Fibroblast of skin of left biceps (primary cell): ENCODE measurements around the gene ERCC4.
A peak's percentile ranks its signal among the peaks of the same experiment; 100 is the strongest.
"Not testable (repeated sequence)": the region's sequence is repeated elsewhere in the genome, so short reads cannot be mapped to it uniquely, and the experiment has no call there.

ENCODE experiments used
- DNase-seq, 2 experiments: peaks; one replicate each; pipeline ENCODE4 v3.0.0-alpha.2; 2013; ENCODE audit warnings: low read depth in 2 of 2

ERCC4 gene

DNA sequence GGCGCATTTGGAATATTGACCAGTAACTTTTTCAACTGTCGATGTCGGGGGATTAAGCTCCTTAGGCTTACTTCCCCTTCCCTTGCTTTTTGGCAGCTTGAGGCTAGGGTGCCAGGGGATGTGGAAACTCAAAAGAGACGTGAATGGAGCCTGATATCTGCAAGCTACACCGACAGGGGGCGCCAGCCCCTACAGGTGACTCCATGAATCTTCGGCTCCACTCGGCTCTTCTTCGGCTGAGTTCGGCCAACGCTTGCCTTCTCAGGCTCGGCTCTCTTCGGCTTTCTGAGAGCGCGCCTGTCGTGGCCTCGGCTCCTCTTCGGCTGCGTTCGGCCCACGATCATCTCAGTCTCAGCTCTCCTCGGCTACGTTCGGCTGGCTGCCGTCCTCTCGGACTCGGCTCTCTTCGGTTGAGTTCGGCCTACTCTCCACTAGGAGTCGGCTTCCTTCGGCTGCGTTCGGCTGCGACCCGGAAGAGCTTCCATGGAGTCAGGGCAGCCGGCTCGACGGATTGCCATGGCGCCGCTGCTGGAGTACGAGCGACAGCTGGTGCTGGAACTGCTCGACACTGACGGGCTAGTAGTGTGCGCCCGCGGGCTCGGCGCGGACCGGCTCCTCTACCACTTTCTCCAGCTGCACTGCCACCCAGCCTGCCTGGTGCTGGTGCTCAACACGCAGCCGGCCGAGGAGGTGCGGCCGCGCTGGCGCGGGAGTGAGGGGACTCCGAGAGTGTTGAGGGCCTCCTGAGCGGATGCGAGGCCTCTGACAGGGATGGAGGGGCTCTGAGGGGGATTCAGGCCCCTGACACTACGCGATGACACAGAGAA, at the start of gene ERCC4:
TSS of gene ERCC4 (plus strand) at position 472 of the 827 bp plus-strand sequence. CDS start at position 484, 12 bp downstream.
- DNase-seq: peak; percentile 97

GRCh38 chr16:13873835-13874438, 46.0 kb upstream of the ERCC4 start:
- no peak for DNase-seq

GRCh38 chr16:13875614-13876284, 44.2 kb upstream of the ERCC4 start:
- no peak for DNase-seq

DNA sequence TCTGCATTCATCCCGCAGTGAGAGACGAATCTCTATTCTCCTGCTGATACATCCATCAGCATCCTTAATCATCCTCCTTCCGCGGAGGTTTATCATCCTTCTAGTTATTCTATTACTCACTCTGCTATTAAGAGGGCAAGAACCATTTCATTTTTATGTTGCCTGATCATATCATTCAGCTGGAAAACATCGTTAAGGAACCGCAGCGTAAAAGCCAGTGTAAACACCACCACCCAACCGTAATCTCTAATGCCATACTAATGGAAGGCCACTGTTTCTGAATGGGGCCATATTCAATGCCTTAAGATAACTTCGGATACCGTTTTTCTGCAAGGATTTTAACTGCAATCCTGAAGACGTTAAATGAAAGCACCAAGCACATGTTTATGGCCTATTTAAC, 36.7 kb upstream of the ERCC4 start:
- no peak for DNase-seq

GRCh38 chr16:13883881-13884280, 36.1 kb upstream of the ERCC4 start:
- DNase-seq: no peak

GRCh38 chr16:13885700-13886099, 34.3 kb upstream of the ERCC4 start:
- DNase-seq: no peak

- DNase-seq: no peak
Measured at GRCh38 chr16:13886608-13887007, 33.3 kb upstream of the ERCC4 start.

DNA sequence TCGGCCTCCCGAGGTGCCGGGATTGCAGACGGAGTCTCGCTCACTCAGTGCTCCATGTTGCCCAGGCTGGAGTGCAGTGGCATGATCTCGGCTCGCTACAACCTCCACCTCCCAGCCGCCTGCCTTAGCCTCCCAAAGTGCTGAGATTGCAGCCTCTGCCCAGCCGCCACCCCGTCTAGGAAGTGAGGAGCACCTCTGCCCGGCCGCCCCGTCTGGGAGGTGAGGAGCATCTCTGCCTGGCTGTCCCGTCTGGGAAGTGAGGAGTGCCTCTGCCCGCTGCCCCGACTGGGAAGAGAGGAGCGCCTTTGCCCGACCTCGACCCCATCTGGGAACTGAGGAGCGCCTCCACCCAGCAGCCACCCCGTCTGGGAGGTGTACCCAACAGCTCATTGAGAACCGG, 30.6 kb upstream of the ERCC4 start:
- DNase-seq: not testable (repeated sequence)

DNA sequence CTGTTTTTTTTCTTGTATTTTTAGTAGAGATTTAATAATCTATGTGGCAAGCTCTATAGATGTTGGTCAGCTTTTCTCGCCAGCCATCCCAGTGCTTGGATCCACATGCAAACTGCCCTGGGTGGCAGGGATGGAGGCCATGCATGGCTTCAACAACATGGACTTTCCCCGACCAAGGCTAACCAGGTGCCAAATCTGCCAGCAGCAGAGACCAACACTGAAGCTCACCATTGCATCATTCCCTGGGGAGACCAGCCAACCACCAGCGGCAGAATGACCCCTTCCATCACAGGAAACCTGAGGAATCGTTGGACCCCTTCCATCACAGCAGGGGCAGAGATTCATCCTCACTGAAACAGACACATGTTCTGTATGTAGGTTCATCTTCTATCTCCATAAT, 27.7 kb upstream of the ERCC4 start:
- no peak for DNase-seq

DNA sequence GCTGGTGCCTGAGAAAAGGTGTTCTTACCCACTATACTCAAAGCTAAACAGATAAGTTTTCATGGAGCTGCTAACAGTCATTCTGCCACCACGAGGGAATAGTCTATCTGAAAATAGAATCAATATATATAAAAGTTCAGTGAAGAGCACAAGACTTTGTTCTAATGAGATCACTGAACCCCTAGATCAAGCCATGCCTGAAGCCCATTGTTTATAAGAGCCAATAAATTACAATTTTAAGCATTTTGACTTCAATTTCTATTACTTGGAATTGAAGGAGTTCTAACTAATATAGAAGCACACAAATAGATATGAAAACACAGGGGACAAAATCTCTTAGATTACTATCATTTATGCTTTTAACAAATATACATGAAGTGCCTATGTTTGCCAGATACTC, 24.4 kb upstream of the ERCC4 start:
- DNase-seq: no peak

GRCh38 chr16:13896543-13897182, 23.3 kb upstream of the ERCC4 start:
- no peak for DNase-seq

DNA sequence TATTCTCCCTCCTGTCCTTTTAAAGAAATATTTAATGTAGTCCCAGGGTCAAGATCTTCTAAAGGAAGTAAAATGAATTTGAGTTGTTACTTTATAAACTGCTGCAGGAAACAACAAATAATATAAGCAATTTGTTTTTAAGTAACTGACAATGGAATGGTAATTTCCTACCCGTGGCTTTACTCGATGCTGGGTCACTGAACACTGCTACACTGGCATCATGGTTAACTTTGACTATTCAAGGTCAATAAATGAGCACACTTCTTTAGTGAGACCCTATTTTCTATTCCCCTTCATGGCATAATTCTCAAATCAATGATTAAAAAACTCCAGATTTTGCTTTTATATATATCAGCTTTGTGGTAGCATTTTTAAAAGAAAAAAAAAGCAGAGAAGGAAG, 22.1 kb upstream of the ERCC4 start:
- no peak for DNase-seq

DNA sequence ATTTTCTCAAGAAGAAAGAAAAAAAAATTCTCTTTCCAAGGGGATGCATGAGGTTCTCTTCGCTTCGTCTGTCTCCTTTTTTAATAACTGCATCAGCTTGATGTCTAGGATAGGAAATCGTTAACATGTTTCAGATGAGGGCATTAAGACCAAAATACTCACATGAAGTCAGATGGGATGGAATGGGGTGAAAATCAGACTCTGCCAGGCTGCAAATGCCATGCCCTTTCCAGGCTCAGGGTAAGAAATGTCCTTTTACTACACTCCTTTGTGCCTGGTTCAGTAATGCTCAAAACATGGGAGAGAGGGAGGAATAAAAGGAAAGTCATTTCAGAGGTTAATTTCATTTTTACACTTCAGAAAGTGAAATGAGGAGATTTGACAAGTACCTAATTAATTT, 21.7 kb upstream of the ERCC4 start:
- DNase-seq: no peak

GRCh38 chr16:13902052-13902451, 17.9 kb upstream of the ERCC4 start:
- DNase-seq: no peak

DNA sequence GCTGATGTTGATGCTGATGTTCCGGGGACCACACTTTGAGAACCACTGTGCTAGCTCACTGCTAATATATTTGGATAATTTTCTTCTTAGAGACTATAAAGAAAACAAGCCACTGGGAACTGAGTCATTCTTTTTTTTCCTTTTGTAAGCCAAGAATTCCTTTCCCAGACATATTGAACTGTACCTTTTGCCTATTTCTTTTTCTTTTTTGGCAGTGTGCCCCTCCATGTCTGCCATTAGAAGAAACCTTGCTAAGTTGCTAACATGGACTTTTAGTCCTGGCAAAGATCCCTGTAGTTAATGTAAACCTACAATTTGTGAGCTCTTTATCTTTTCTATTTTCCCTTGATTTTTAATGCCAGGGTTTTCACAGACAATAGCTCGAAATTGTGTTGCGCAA, 17.3 kb upstream of the ERCC4 start:
- DNase-seq: peak; percentile 18 to 26

DNA sequence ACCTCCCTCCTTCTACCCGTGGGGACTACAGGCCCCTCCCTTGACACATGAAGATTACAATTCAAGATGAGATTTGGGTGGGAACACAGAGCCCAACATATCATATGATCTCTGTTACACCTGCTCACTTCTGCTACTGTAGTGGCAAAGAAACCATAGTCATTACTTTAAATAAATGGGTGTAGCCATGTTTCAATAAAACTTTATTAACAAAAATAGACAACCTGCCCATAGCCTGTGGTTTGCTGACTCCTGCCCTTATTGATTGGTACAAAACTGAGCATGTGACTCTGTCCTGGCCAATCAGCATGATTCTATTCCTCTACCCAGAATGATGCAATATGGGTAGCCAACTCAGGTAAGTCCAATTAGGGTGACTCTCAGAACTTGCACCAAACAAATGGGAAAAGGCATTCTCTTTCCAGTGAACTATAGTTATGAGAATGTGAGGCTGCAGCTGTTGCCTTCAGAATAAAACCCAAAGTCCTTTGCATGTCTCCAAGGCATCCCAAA, 15.7 kb upstream of the ERCC4 start:
- no peak for DNase-seq

- DNase-seq: not testable (repeated sequence)
Measured at GRCh38 chr16:13904822-13905221, 15.1 kb upstream of the ERCC4 start.

DNA sequence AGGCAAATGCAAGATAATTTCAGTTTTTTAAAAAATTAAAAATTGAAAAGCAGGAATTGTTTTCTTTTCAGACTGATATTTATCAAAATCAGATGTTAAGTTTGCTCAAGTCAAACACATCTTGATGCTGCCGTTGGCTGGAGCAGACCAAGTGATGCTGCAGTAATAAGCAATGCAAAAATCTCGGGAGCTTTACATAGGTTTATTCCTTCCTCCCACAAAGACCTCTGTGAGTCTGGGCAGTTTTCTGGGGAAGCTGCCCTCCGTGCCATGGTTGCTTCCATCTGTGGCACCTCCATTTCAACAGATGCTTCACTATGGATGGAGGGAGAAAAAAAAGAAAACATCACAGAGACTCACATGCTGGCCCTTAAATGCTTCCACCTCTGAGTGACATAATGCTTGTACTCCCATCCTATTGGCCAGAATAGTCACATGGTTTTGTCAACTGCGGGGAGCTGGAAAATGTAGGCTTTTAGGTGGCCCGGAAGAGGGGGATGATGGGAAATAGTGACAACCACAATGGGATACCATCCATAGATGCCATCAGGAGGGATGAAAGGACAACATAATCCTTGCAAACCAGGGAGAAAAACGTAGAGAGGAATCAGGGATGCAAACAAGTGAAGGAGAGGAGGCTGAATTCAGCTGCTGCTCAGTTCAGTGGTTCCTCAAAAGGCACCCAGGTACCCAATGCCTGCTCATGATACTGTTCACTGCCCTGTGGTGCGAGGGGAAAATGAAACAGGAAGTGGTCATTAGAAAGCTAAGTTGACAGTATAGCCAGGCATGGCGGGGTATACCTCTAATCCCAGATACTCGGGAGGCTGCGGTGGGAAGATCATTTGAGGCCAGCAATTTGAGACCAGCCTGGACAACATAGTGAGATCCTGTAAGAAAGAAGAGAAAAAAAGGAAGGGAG, 13.5 kb upstream of the ERCC4 start:
- no peak for DNase-seq

DNA sequence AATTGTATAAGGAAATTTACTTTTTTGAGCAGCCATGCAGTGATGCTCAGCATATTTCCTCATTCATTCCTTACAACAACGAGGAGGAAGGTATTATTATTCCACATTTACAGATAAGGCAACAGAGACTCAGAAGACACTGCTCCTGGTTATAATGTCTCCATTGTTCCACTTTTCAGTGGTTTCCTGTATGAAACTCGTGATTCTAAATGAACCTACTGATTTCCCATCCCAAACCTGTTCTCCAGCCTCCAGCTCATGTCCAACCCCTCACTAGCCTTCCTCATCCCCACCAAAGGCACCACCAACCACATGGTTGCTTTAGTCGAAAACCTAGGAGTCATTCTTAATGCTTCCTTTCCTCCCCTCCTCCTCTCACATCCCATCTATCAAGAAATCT, 12.5 kb upstream of the ERCC4 start:
- no peak for DNase-seq

DNA sequence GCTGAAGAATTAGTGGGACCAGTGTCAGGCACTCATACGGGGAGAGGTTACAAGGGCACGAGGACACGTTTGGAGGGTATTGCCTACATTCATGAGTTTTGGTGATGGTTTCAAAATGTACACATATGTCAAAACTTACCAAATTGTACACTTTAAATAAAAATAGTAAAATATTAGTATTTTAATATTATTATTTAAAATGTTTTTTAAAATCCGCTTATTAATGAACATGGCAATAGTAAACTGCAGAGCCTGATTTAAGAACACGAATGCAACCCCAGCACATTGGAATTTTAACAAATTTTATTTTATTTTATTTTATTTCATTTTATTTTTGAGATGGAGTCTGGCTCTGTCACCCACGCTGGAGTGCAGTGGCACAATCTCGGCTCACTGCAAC, 10.9 kb upstream of the ERCC4 start:
- no peak for DNase-seq

DNA sequence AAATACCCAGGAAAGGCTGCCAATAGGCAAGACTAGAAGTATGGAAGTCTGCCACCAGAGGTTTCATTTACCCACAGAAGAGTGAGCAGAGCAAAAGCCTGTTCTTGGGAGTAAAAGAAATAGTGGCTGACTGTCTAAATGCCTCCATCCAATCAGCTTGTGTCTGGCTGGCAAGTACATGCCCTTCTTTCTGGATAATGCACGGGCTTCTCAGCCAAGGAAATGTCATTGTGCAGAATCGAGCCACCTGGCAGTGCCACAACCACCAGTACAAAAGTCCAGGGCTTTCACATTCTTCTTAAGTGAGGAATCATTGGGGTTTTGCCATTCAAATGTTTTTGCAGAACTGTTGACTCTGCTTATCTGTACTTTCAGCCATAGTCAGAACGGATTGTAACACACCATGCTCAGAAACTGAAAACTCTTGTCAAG, 10.1 kb upstream of the ERCC4 start:
- DNase-seq: no peak
